Psoas muscle (tissue), 8 donors: Measurements from ENCODE around the gene FAM181A. TPM values are rescaled to one million over a fixed set of nuclear protein-coding genes. Genes with fewer than 3 reads are reported as not detected.

ENCODE experiments used
- ATAC-seq, 4 donors: fragments of 200-7000 bp; cut with Tn5 transposase; one replicate each; pipeline ENCODE4 v1.9.1; 2020; ENCODE audit warnings: moderate library complexity in 3 of 4, mild to moderate bottlenecking in 2 of 4
- DNase-seq, 2 donors: peaks; one replicate each; pipeline ENCODE4 v3.0.0-alpha.2; 2020
- H3K27ac ChIP-seq: fragments of 200-600 bp; one replicate; pipeline ENCODE4 v1.8.0; 2022
- H3K27me3 ChIP-seq, 3 donors: fragments of 200-600 bp in 1 of 3; one replicate each; pipeline versions ENCODE4 v1.6.1 to v1.8.0; 2013 to 2022; ENCODE audit warnings: low read length in 2 of 3, mild to moderate bottlenecking in 2 of 3, moderate library complexity in 1 of 3; ENCODE audit not compliant: insufficient read depth in 3 of 3
- H3K36me3 ChIP-seq, 2 donors: fragments of 200-600 bp in 1 of 2; one replicate each; pipeline versions ENCODE4 v1.6.1 to v1.8.0; 2013 to 2022; ENCODE audit warnings: low read depth in 1 of 2, mild to moderate bottlenecking in 1 of 2, moderate library complexity in 1 of 2; ENCODE audit not compliant: insufficient read depth in 1 of 2
- H3K4me1 ChIP-seq: fragments of 200-600 bp; one replicate; pipeline ENCODE4 v1.8.0; 2022
- H3K4me3 ChIP-seq: fragments of 200-600 bp; one replicate; pipeline ENCODE4 v1.8.0; 2022; ENCODE audit warnings: mild to moderate bottlenecking
- H3K9me3 ChIP-seq: fragments of 200-600 bp; one replicate; pipeline ENCODE4 v1.8.0; 2022
- CTCF ChIP-seq: fragments of 200-600 bp; IDR thresholded peaks from one replicate; pipeline ENCODE4 v1.8.0; 2022; ENCODE audit warnings: antibody characterized with exemption
- WGBS, 3 donors: extraction: QIAGEN DNeasy Blood & Tissue Kit; methylation state at CpG; one replicate each; pipeline versions ENCODE4 v1.1.6 to v1.1.7; 2013; 5-methylcytosine and 5-hydroxymethylcytosine counted together
- intact Hi-C, 2 donors: fragments of 100-400 bp; cut with DNase I; formaldehyde crosslinking; loops; one replicate each; pipeline versions ENCODE4 v1.11.0 to v1.14.2; 2022
- polyA plus RNA-seq, 3 donors: library from polyadenylated mRNA; stranded (reverse); fragments of 200-250 nt; gene quantifications; one replicate each; pipeline ENCODE4 v1.2.3, GENCODE V29; 2013
- total RNA-seq, 4 donors: library from RNA; stranded (reverse); fragmentation: NEBNext Ultra II Directional in 2 of 4; extraction: Animal tissue kit (Norgen Biotek cat#: 25700) in 2 of 4; gene quantifications; one replicate each; pipeline versions ENCODE4 v1.2.1 to v1.2.4, GENCODE V29; 2021 to 2023
- donor health status: healthy with polysubstance abuse.
- donor health status: DM: no; HTN: no; CAD: no; lungs with moderate emphysema.
- donor health status: Bipolar disorder and iron deficiency.
- donor health status: healthy.
- donor health status: DM: yes; HTN: yes; CAD: no.
- donor health status: DM: no; HTN: no; CAD: no.
- donor health status: DM: no; HTN: no; CAD: no.
- donor health status: DM: yes; HTN: yes; CAD: no.

FAM181A gene
- total and polyA plus RNA-seq, 7 donors: 0.14 to 0.32 TPM; not detected in 5

DNA sequence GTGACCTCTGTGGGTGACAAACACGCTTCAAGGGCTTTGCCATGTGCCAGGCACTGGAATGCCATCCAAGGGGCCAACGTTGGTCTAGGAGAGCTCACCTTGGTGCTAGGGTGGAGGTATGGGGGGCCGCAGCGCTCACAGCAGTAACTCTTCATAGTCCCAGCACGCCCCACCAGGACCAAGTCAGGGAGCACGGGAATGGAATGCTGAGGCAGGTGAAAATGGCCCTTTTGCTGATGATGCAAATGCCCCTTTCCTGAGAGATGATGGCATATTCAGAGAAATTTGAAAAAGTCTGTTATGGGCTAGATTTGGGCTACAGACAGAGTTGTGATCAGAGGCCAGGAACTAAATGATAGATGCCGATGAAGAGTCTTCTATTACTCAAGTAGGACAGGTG, 10.0 kb upstream of the FAM181A start:
- WGBS, 3 donors: 85 to 87% (median 85%) methylated on average over 7 of the region's 7 CpGs
- DNase-seq: peak in 1 of 2 donors; percentile 46
- no peaks in the 10 kb centered on the region for H3K4me1 ChIP-seq
- H3K36me3 ChIP-seq: peaks cover 0 to 30% of the 10 kb centered on the region in 2 donors
- peak in 2 of 4 donors; percentile 5 to 11 for ATAC-seq
- TF ChIP-seq CTCF: no peak
- intact Hi-C loops: no loop called here
- H3K4me3 ChIP-seq: no peak overlapping the region
- H3K27ac ChIP-seq: no peak overlapping the region
- H3K27me3 ChIP-seq: no peaks in the 10 kb centered on the region
- H3K9me3 ChIP-seq: no peaks in the 10 kb centered on the region

DNA sequence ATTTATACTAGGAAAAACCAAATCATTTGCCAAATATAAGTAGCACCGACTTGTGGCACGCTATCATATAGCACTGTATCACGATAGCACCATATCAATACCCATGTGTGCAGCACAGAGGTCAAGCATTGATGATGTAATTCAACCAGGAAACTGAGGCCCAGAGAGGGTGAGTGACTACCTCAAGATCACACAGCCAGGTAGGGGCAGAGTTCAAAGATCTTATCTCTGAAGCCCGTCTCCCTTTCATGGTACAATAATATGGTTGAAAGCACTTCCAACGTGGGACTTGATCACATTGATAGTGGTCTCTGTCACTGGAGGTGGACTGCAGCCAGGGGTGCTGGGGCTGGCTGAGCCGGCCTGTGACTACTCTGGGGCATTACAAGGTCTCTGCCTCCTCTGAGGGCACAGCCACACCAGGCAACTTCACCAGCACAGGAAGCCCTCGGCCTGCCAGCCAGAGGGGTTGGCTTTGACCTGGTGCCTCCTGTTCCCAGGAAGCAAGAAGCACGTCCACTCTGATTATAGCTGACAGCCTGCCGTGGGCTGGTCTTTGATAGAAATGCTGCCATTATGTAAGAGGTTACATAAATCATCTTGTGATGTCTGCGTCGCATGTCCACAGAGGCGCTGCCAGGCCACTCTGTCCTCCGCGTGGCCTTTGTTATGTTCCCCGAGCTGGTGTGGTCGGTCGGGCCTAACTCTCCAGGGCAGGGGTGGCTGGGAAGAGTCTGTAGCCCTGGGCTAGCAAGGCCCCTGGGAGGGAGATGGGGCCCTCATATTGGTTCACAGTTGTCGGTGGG, 5.9 kb upstream of the FAM181A start:
- peak in 1 of 4 donors; percentile 12 for ATAC-seq
- 83 to 89% (median 85%) methylated on average over 18 of the region's 18 CpGs for WGBS, 3 donors
- TF ChIP-seq CTCF: no peak

DNA sequence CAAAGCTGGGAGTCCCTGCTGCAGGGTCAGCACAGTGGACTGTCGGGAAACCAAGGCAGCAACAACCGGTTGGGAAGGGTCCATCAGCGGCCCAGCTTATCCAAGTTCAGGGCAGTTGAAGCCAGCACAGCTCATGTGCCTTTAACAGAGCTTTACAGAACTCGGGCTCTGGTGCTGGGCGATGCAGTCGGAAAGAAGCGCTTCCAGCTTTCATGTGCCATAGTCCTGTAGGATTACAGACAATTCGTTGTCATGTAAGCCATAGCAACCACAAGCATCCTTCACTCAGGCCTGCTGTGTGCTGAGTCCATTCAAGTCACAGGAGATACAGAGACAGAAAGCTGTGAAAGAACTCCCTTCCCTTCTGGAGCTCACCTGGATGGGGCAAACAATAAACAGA, 3.5 kb upstream of the FAM181A start:
- no peak for TF ChIP-seq CTCF
- Histone ChIP-seq H3K9me3 (no peaks in the 10 kb centered on the region), H3K27ac (no peak overlapping the region), H3K27me3 (no peaks in the 10 kb centered on the region), H3K4me1 (no peaks in the 10 kb centered on the region), H3K4me3 (no peak overlapping the region), H3K36me3 (peaks cover 0 to 30% of the 10 kb centered on the region in 2 donors)
- ATAC-seq: no peak
- intact Hi-C loops: no loop called here
- DNase-seq: peak in 1 of 2 donors; percentile 38
- WGBS, 3 donors: 88 to 95% (median 89%) methylated on average over 8 of the region's 8 CpGs

More for the DNA sequence above, 5.9 kb upstream of the FAM181A start:
- no peaks in the 10 kb centered on the region for H3K9me3 ChIP-seq
- H3K27ac ChIP-seq: no peak overlapping the region
- no peak overlapping the region for H3K4me3 ChIP-seq
- peak in 1 of 2 donors; percentile 53 for DNase-seq
- H3K36me3 ChIP-seq: peaks cover 0 to 41% of the 10 kb centered on the region in 2 donors
- no peaks in the 10 kb centered on the region for H3K27me3 ChIP-seq
- intact Hi-C loops: no loop called here
- no peaks in the 10 kb centered on the region for H3K4me1 ChIP-seq

GRCh38 chr14:93924592-93925355, 2.4 kb upstream of the FAM181A start:
- Histone ChIP-seq H3K27me3 (no peaks in the 10 kb centered on the region), H3K4me3 (no peak overlapping the region), H3K27ac (no peak overlapping the region), H3K9me3 (no peaks in the 10 kb centered on the region), H3K4me1 (no peaks in the 10 kb centered on the region), H3K36me3 (peaks cover 0 to 32% of the 10 kb centered on the region in 2 donors)
- intact Hi-C loops: no loop called here
- no peak for TF ChIP-seq CTCF
- WGBS, 3 donors: 66 to 85% (median 70%) methylated on average over 14 of the region's 14 CpGs
- DNase-seq (peak in 1 of 2 donors; percentile 34), ATAC-seq (no peak)
